H9 (cell line): Measurements from ENCODE around the gene ZFPM1. TPM values are rescaled to one million over a fixed set of nuclear protein-coding genes. Genes with fewer than 3 reads are reported as not detected.

Experiments
- DNase-seq: peaks from one replicate; pipeline ENCODE4 v3.0.0-alpha.2; 2017
- H2AFZ ChIP-seq: one replicate; pipeline ENCODE4 v1.6.1; 2013; ENCODE audit warnings: mild to moderate bottlenecking, low read length, control low read depth, moderate library complexity
- H2AK5ac ChIP-seq: 2 replicates; pipeline ENCODE4 v1.6.1; 2013; ENCODE audit warnings: low read length, control low read depth, mixed read lengths; ENCODE audit not compliant: insufficient read length
- H2BK120ac ChIP-seq: one replicate; pipeline ENCODE4 v1.6.1; 2013; ENCODE audit warnings: low read depth, mild to moderate bottlenecking, low read length, control low read depth, inconsistent platforms; ENCODE audit not compliant: poor library complexity, severe bottlenecking
- H2BK12ac ChIP-seq: 2 replicates; pipeline ENCODE4 v1.6.1; 2013; ENCODE audit warnings: low read length, control low read depth, mixed read lengths, low read depth; ENCODE audit not compliant: insufficient read length
- H2BK15ac ChIP-seq: 2 replicates; pipeline ENCODE4 v1.6.1; 2013; ENCODE audit warnings: low read depth, low read length, control low read depth
- H2BK20ac ChIP-seq: one replicate; pipeline ENCODE4 v1.6.1; 2013; ENCODE audit warnings: low read depth, mild to moderate bottlenecking, low read length, control low read depth, inconsistent platforms; ENCODE audit not compliant: poor library complexity, severe bottlenecking
- H2BK5ac ChIP-seq: 2 replicates; pipeline ENCODE4 v1.6.1; 2013; ENCODE audit warnings: low read length, control low read depth, mixed read lengths; ENCODE audit not compliant: insufficient read length
- H3K14ac ChIP-seq: 2 replicates; pipeline ENCODE4 v1.6.1; 2013; ENCODE audit warnings: low read length, control low read depth; ENCODE audit not compliant: insufficient read depth
- H3K18ac ChIP-seq: 2 replicates; pipeline ENCODE4 v1.6.1; 2013; ENCODE audit warnings: low read depth, mild to moderate bottlenecking, mixed read lengths, low read length, control low read depth; ENCODE audit not compliant: insufficient read length
- H3K23ac ChIP-seq: 2 replicates; pipeline ENCODE4 v1.6.1; 2013; ENCODE audit warnings: low read length, control low read depth, mixed read lengths, low read depth; ENCODE audit not compliant: insufficient read length
- H3K23me2 ChIP-seq: 2 replicates; pipeline ENCODE4 v1.6.1; 2013; ENCODE audit warnings: low read depth, mild to moderate bottlenecking, mixed read lengths, low read length, control low read depth; ENCODE audit not compliant: insufficient read length, poor library complexity, severe bottlenecking
- H3K27ac ChIP-seq: 2 replicates; pipeline ENCODE4 v1.5.1; 2013; ENCODE audit warnings: low read length, control low read depth, mixed read lengths, low read depth; ENCODE audit not compliant: insufficient read length
- H3K27me3 ChIP-seq: 2 replicates; pipeline ENCODE4 v1.6.1; 2013; ENCODE audit warnings: low read length, control low read depth, inconsistent platforms; ENCODE audit not compliant: insufficient read depth
- H3K4ac ChIP-seq: 2 replicates; pipeline ENCODE4 v1.6.1; 2013; ENCODE audit warnings: low read depth, mild to moderate bottlenecking, control low read depth, inconsistent platforms, low read length, moderate library complexity
- H3K4me1 ChIP-seq: 2 replicates; pipeline ENCODE4 v1.6.1; 2013; ENCODE audit warnings: low read length, control low read depth, inconsistent platforms; ENCODE audit not compliant: insufficient read depth
- H3K4me2 ChIP-seq: 2 replicates; pipeline ENCODE4 v1.6.1; 2013; ENCODE audit warnings: low read length, control low read depth, mixed read lengths; ENCODE audit not compliant: insufficient read length, insufficient read depth
- H3K56ac ChIP-seq: 2 replicates; pipeline ENCODE4 v1.6.1; 2013; ENCODE audit warnings: low read depth, mild to moderate bottlenecking, mixed read lengths, low read length, control low read depth; ENCODE audit not compliant: insufficient read length
- H3K79me1 ChIP-seq: 2 replicates; pipeline ENCODE4 v1.6.1; 2013; ENCODE audit warnings: low read depth, mild to moderate bottlenecking, moderate library complexity, low read length, control low read depth, inconsistent platforms; ENCODE audit not compliant: insufficient read depth, poor library complexity, severe bottlenecking
- H3K79me2 ChIP-seq: 2 replicates; pipeline ENCODE4 v1.6.1; 2013; ENCODE audit warnings: low read length, control low read depth, inconsistent platforms; ENCODE audit not compliant: insufficient read depth
- H3K9ac ChIP-seq: 2 replicates; pipeline ENCODE4 v1.6.1; 2013; ENCODE audit warnings: low read length, control low read depth, mixed read lengths; ENCODE audit not compliant: insufficient read length; ENCODE audit errors: extremely low read depth
- H3K9me3 ChIP-seq: one replicate; pipeline ENCODE4 v1.6.1; 2013; ENCODE audit warnings: low read depth, low read length, inconsistent platforms; ENCODE audit not compliant: control insufficient read depth
- H3T11ph ChIP-seq: one replicate; pipeline ENCODE4 v1.6.1; 2013; ENCODE audit warnings: mild to moderate bottlenecking, low read length, control low read depth, inconsistent platforms
- H4K20me1 ChIP-seq: one replicate; pipeline ENCODE4 v1.6.1; 2013; ENCODE audit not compliant: control insufficient read depth, insufficient read length, insufficient read depth
- H4K5ac ChIP-seq: 2 replicates; pipeline ENCODE4 v1.6.1; 2013; ENCODE audit warnings: low read depth, mild to moderate bottlenecking, mixed read lengths, low read length, control low read depth; ENCODE audit not compliant: insufficient read length
- H4K8ac ChIP-seq: replicated peaks from 2 replicates; pipeline ENCODE4 v1.6.1; 2013; ENCODE audit warnings: low read length, control low read depth, mixed read lengths, low read depth; ENCODE audit not compliant: insufficient read length
- H4K91ac ChIP-seq: 2 replicates; pipeline ENCODE4 v1.6.1; 2013; ENCODE audit warnings: low read depth, mild to moderate bottlenecking, moderate library complexity, mixed read lengths, low read length, control low read depth; ENCODE audit not compliant: insufficient read length
- H3K27ac Mint-ChIP-seq, 3 experiments: 2 replicates in 2 of 3; 3 replicates in 1 of 3; pipeline ENCODE4 v1.8.0; 2020 to 2021; ENCODE audit warnings: mixed read lengths in 3 of 3, mild to moderate bottlenecking in 1 of 3, moderate library complexity in 1 of 3
- H3K27me3 Mint-ChIP-seq: 2 replicates; pipeline ENCODE4 v1.8.0; 2021; ENCODE audit warnings: low read depth, mild to moderate bottlenecking, moderate library complexity, mixed read lengths
- H3K36me3 Mint-ChIP-seq, 3 experiments: 2 replicates in 2 of 3; 3 replicates in 1 of 3; pipeline ENCODE4 v1.8.0; 2020 to 2021; ENCODE audit warnings: low read depth in 3 of 3, mixed read lengths in 3 of 3; ENCODE audit not compliant: insufficient read depth in 1 of 3
- H3K4me1 Mint-ChIP-seq, 2 experiments: 2 replicates each; pipeline ENCODE4 v1.8.0; 2020; ENCODE audit warnings: mixed read lengths in 2 of 2
- H3K4me3 Mint-ChIP-seq, 2 experiments: 2 replicates in 1 of 2; 3 replicates in 1 of 2; pipeline ENCODE4 v1.8.0; 2020 to 2021; ENCODE audit warnings: mild to moderate bottlenecking in 2 of 2, mixed read lengths in 2 of 2, moderate library complexity in 1 of 2
- H3K9me3 Mint-ChIP-seq, 2 experiments: 2 replicates in 1 of 2; 3 replicates in 1 of 2; pipeline ENCODE4 v1.8.0; 2020; ENCODE audit warnings: mild to moderate bottlenecking in 2 of 2, mixed read lengths in 2 of 2, moderate library complexity in 1 of 2
- WGBS: extraction: QIAGEN DNeasy Blood & Tissue Kit; methylation state at CpG from one replicate; pipeline ENCODE4 v1.1.7; 2013; ENCODE audit warnings: missing lambda C conversion rate, low lambda C conversion rate, mixed read lengths; ENCODE audit not compliant: insufficient read length; ENCODE audit errors: extremely low coverage; 5-methylcytosine and 5-hydroxymethylcytosine counted together
- total RNA-seq: library from RNA; stranded (reverse); gene quantifications from 2 replicates; pipeline ENCODE4 v1.2.1, GENCODE V29; 2021
- TF ChIP-seq, protein P1 (sequence below): fragments of 200-600 bp; sonication (generic); conservative IDR thresholded peaks from 3 replicates; pipeline ENCODE4 v1.8.0; 2021; ENCODE audit warnings: antibody characterized with exemption, mild to moderate bottlenecking

Gene ZFPM1
- total RNA-seq, 1 experiment from 2014 or later: 3.6 TPM

DNA sequence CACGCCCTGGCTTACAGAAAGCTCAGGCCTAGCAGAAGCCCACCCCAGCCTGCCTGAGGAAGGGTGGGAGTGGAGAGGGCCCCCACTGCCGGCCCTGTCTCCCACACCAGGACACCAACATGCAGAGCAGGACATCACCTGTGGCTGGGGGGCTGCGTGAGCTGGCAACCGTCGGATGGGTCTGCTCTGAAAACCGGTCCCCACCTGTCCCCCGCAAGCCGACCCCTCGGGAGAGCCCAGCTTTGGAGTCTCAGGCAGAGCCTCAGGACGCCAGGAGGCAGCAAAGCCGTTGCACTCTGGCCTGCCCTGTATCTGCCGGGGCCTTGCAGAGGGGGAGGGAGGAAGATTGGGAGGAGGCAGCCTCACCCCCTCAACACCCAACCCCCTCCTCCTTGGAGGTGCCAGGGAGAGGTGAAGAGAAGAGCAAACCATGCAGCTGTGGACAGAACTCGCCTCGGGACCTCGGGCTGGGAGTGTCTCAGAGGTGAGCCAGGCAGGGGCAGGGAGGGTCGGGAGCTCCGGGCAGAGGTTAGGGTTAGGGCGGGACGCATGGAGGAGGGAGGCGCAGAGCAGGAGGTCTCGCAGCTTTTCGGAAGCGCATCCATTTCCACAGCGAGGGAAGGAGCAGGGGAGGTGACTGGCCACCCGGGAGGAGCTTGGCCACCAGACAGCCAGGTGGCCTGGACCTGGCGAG lies 86.7 kb downstream of the ZFPM1 start:
- Histone ChIP-seq H2BK12ac (no peak overlapping the region), H3K4ac (no peak overlapping the region), H2AK5ac (no peak overlapping the region), H3K79me1 (no peaks in the 10 kb centered on the region), H3K79me2 (no peaks in the 10 kb centered on the region), H3K23ac (no peak overlapping the region), H2BK15ac (no peak overlapping the region), H3K18ac (no peak overlapping the region), H2BK20ac (no peak overlapping the region), H2BK120ac (no peak overlapping the region), H3K9me3 (no peaks in the 10 kb centered on the region), H4K91ac (no peak overlapping the region), H3K56ac (no peak overlapping the region), H3K27me3 (no peaks in the 10 kb centered on the region), H3K23me2 (no peaks in the 10 kb centered on the region), H2BK5ac (no peak overlapping the region), H4K5ac (no peak overlapping the region), H4K8ac (no peak overlapping the region), H3K14ac (no peak overlapping the region; the same call in 1 of the 2 replicates), H3K4me2 (no peak overlapping the region), H3K27ac (no peak overlapping the region), H4K20me1 (no peaks in the 10 kb centered on the region), H3K4me1 (no peaks in the 10 kb centered on the region), H3T11ph (no peak overlapping the region), H2AFZ (no peak overlapping the region), H3K9ac (no peak overlapping the region)
- Mint-ChIP-seq H3K4me3 (no peak overlapping the region), H3K36me3 (peaks cover 6 to 16% (median 11%) of the 10 kb centered on the region in 3 experiments; a peak in 5 of 7 replicates), H3K27ac (no peak overlapping the region), H3K4me1 (peaks cover 2 to 46% of the 10 kb centered on the region in 2 experiments), H3K9me3 (peaks cover 18 to 20% of the 10 kb centered on the region in 2 experiments), H3K27me3 (peaks cover 44% of the 10 kb centered on the region)
- no CpG with 5 or more reads among the region's 26 CpGs for WGBS
- TF ChIP-seq, protein P1, sequence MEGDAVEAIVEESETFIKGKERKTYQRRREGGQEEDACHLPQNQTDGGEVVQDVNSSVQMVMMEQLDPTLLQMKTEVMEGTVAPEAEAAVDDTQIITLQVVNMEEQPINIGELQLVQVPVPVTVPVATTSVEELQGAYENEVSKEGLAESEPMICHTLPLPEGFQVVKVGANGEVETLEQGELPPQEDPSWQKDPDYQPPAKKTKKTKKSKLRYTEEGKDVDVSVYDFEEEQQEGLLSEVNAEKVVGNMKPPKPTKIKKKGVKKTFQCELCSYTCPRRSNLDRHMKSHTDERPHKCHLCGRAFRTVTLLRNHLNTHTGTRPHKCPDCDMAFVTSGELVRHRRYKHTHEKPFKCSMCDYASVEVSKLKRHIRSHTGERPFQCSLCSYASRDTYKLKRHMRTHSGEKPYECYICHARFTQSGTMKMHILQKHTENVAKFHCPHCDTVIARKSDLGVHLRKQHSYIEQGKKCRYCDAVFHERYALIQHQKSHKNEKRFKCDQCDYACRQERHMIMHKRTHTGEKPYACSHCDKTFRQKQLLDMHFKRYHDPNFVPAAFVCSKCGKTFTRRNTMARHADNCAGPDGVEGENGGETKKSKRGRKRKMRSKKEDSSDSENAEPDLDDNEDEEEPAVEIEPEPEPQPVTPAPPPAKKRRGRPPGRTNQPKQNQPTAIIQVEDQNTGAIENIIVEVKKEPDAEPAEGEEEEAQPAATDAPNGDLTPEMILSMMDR: no peak
- DNase-seq: no peak
